T-helper 17 cell (primary cell): ENCODE measurements around the gene SMAP2. TPM values are rescaled to one million over a fixed set of nuclear protein-coding genes. Genes with fewer than 3 reads are reported as not detected.

ENCODE experiments used
- ATAC-seq: fragments of 150-1000 bp; cut with Tn5 transposase; 2 replicates; pipeline ENCODE4 v1.10.0; 2021; ENCODE audit warnings: mild to moderate bottlenecking, moderate library complexity
- DNase-seq, 3 donors: peaks; one replicate each; pipeline versions ENCODE4 v3.0.0 to v3.0.0-alpha.2; 2020 to 2021
- H3K9me3 ChIP-seq: one replicate; pipeline ENCODE4 v1.7.0; 2013; ENCODE audit warnings: low read length, mild to moderate bottlenecking; ENCODE audit not compliant: control insufficient read depth, poor library complexity, severe bottlenecking
- H3K27ac Mint-ChIP-seq: one replicate; pipeline ENCODE4 v1.8.0; 2022; ENCODE audit warnings: mild to moderate bottlenecking, moderate library complexity, mixed read lengths
- H3K27me3 Mint-ChIP-seq: one replicate; pipeline ENCODE4 v1.8.0; 2022; ENCODE audit warnings: mixed read lengths
- H3K36me3 Mint-ChIP-seq: one replicate; pipeline ENCODE4 v1.8.0; 2022; ENCODE audit warnings: low read depth, mixed read lengths
- H3K4me1 Mint-ChIP-seq: one replicate; pipeline ENCODE4 v1.8.0; 2022; ENCODE audit warnings: mild to moderate bottlenecking, mixed read lengths
- H3K4me3 Mint-ChIP-seq: one replicate; pipeline ENCODE4 v1.8.0; 2022; ENCODE audit warnings: mild to moderate bottlenecking, moderate library complexity, mixed read lengths
- total RNA-seq, 4 donors: library from RNA in 2 of 4; stranded (reverse) in 2 of 4; gene quantifications; one replicate each; pipeline ENCODE4 v1.2.3 and lab custom pipeline; 2022 to 2026

SMAP2 gene
- total RNA-seq, 2 donors from 2014 or later: 155 to 169 TPM

DNA sequence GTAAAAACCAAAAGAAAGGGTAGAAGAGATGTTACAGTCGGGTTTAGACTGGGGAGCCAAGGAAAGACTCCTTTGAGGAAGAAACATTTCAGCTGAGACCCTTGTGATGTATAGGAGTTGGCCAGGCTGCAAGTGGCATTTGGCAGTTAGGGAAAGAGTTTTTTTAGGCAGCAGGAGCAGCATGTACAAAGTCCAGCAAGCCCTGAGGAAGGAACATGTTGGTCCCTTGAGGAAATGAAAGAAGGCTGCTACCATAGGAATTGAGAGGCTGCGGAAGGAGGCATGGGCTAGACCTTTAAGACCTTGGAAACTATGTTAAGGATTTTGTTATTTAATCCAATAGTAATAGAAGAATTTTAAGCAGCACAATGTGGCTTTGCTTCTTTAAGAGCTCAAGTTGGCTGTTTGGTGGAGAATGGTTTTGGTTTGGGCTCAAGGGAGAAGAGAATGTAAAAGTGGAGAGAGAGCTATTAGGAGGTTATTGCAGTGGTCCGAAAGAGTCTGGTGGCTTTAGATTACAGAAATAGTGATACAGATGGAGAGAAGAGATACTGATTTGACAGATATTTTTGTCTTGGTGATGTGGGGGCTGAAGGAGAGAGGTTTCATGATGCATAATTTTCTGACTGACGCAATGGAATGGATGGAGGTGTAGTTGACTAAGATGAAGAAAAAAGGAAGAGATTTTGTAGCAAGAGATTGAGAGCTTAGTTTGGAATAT, 26.6 kb downstream of the SMAP2 start:
- H3K9me3 ChIP-seq: no peaks in the 10 kb centered on the region
- Mint-ChIP-seq H3K27me3 (no peaks in the 10 kb centered on the region), H3K4me1 (peaks cover 59% of the 10 kb centered on the region), H3K4me3 (peak overlapping the region; percentile 73), H3K36me3 (peaks cover 2% of the 10 kb centered on the region), H3K27ac (peak overlapping the region; percentile 79)
- no peak for DNase-seq
- ATAC-seq: peak; percentile 12

DNA sequence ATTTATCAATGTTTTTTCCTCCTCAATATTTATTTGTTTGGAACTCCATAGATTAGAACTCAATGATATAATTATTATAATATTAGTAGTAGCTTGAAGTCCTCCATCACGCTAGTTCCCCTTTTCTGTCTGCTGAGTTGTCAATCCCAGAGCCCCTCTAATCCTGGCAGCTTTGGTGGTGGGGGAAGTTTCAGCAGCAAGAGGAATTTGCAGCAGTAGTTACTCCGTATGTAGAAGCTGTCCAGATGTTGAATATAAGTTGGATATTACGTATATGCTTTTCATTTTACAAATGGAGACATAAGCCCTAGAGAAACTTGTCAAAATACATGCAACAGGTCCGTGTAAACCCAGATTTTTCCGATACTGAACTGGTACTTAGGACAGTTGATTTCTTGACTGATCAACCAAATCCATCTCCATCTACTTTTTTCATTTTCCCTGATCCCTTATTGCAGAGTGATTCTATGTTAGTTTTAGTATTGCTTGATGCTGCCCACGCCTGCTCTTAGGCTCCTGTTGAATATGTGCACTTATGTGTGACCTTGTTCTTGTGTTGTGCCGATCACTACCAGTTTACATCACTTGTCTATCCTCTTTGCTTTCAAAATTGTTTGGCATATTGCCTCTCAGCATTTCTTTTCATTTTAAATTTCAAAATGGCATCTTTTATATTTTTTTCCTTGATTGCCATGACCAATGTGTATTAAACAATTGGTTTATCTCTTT, 28.1 kb downstream of the SMAP2 start:
- peaks cover 2% of the 10 kb centered on the region for H3K36me3 Mint-ChIP-seq
- H3K9me3 ChIP-seq: no peaks in the 10 kb centered on the region
- H3K27me3 Mint-ChIP-seq: no peaks in the 10 kb centered on the region
- H3K4me1 Mint-ChIP-seq: peaks cover 55% of the 10 kb centered on the region
- H3K4me3 Mint-ChIP-seq: peak overlapping the region; percentile 68
- DNase-seq (no peak), ATAC-seq (no peak)
- H3K27ac Mint-ChIP-seq: peak overlapping the region; percentile 79

DNA sequence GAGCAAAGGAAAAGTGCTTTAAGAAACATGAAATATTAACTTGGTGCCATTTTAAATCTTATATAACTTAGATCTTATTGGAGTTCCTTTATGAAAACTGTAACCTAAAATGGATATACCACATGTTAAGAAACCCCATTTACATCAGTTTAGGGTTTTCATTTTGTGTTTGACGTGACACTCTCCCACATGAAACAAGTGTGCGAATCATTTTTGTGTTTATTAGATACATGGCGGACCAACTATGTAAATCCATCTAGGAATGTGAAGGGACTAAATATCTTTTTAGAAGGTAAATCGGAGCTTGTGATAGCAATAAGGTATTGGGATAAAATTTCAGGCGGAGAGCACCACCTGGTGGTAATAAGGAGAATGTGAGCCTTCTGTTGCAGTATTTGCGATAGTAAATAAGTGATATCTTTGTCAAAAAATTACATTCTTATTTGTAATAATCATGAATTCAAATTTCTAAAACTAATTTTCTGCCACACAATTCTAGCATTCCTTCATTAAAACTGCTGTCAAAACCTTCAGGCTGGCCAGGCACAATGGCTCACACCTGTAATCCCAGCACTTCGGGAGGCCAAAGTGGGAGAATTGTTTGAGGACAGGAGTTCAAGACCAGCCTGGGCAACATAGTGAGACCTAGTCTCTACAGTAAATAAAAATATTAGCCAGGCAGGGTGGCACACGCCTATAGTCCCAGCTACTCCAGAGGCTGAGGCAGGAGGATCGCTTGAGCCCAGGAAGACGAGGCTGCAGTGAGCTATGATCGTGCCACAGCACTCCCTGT, 31.3 kb downstream of the SMAP2 start:
- Mint-ChIP-seq H3K27ac (peak overlapping the region; percentile 79), H3K4me1 (peaks cover 43% of the 10 kb centered on the region), H3K4me3 (peak overlapping the region; percentile 52), H3K27me3 (no peaks in the 10 kb centered on the region), H3K36me3 (peaks cover 2% of the 10 kb centered on the region)
- DNase-seq (no peak), ATAC-seq (peak; percentile 73)
- no peaks in the 10 kb centered on the region for H3K9me3 ChIP-seq

DNA sequence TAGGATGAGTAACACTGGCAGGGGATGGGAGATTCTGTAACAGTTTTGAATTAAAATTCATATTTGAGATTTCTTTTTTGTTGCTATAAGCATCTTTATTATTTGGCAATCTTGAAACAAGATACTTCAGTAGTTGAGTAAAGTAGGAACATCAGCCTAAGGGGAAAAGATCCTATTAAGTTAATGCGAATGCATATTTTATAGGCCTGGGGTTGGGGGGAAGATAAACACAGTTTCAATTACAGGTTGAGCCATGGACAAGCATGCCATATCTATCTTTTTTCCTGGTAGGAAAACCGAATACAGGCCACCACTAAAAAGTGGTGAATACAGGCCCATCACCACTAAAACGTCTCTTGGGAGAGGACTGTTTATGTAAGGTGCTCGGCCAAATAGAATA, 32.3 kb downstream of the SMAP2 start:
- Mint-ChIP-seq H3K27me3 (no peaks in the 10 kb centered on the region), H3K27ac (peak overlapping the region; percentile 79), H3K4me3 (no peak overlapping the region), H3K36me3 (peaks cover 2% of the 10 kb centered on the region), H3K4me1 (peaks cover 35% of the 10 kb centered on the region)
- H3K9me3 ChIP-seq: no peaks in the 10 kb centered on the region
- ATAC-seq: no peak
- DNase-seq: no peak

DNA sequence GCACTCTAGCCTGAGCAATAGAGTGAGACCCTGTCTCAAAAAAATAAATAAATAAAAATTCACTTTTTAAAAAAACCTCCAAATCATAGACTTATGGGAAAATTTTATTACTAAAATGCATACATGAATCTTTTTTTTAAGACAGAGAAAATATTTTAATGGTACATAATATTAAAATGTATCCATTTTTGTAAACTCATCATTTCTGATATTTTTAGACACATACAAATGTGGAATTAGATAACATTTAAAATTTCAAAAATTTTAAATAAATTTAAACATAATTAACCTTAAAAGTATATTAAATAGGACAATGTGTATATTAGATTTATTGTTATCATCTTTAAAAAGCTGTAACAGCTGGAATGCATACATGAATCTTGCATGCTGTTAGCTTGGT, 33.9 kb downstream of the SMAP2 start:
- Mint-ChIP-seq H3K27ac (peak overlapping the region; percentile 66), H3K36me3 (peaks cover 5% of the 10 kb centered on the region), H3K4me3 (no peak overlapping the region), H3K4me1 (peaks cover 26% of the 10 kb centered on the region), H3K27me3 (no peaks in the 10 kb centered on the region)
- DNase-seq: no peak
- ATAC-seq: no peak
- H3K9me3 ChIP-seq: no peaks in the 10 kb centered on the region

DNA sequence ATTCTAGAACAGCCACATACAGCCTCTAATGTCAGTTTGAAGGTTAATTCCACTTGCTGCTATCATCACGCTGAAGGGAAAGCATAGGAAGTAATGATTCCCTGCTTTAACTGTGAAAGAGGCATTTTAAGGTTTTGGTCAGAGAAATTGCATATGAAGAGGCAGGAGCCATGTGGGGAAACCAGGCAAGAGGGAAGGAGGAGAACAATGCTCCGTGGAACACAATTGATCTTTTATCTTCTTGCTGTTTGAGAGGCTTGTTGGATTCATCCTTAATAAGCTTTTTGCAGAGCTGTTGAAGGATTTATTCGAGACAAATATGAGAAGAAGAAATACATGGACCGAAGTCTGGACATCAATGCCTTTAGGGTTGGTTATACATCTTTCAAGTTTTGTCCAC, 35.9 kb downstream of the SMAP2 start:
- H3K9me3 ChIP-seq: no peaks in the 10 kb centered on the region
- ATAC-seq (no peak), DNase-seq (no peak)
- Mint-ChIP-seq H3K36me3 (peaks cover 10% of the 10 kb centered on the region), H3K4me1 (peaks cover 22% of the 10 kb centered on the region), H3K27ac (no peak overlapping the region), H3K27me3 (no peaks in the 10 kb centered on the region), H3K4me3 (no peak overlapping the region)

DNA sequence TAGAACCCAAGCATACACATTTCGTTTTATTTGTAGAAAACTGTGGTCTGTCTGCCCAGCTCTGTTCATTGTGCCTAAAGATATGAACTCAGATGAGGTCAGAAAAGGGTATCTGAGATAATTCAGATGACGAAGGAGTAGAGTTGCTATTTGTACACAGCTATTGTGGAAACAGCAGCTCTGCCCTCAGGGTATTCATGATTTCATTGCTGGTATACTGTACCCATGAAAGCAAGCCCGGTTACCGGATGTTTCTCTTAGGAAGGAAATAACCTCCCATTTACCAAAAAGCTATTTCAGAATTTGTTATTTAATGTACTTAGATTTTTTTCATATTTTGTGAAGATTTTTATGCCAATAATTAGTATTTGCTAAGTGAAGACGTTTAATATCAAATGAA, 37.8 kb downstream of the SMAP2 start:
- Mint-ChIP-seq H3K36me3 (peaks cover 15% of the 10 kb centered on the region), H3K4me1 (peaks cover 18% of the 10 kb centered on the region), H3K27ac (no peak overlapping the region), H3K27me3 (no peaks in the 10 kb centered on the region), H3K4me3 (no peak overlapping the region)
- peak; percentile 34 for ATAC-seq
- H3K9me3 ChIP-seq: no peaks in the 10 kb centered on the region
- DNase-seq: no peak

DNA sequence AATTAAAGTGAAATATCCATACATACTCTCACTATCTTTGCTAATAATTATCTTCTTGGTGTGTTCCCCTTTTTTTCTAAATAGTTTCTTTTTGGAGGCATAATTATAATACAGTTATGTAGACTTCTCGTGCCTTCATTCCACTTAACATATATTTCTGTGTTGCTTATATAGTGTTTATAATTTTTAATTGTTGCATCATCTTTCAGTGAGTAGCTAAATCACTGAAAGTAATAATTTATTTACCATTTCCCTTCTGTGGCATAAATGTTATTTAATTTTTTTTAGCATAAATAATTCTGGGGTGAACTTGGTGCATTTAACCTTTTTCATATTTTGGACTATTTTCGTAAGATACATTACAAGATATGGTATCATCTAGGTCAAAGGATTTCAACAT, 38.3 kb downstream of the SMAP2 start:
- Mint-ChIP-seq H3K36me3 (peaks cover 15% of the 10 kb centered on the region), H3K27me3 (no peaks in the 10 kb centered on the region), H3K4me1 (peaks cover 18% of the 10 kb centered on the region), H3K27ac (peak overlapping the region; percentile 71), H3K4me3 (no peak overlapping the region)
- H3K9me3 ChIP-seq: no peaks in the 10 kb centered on the region
- ATAC-seq: no peak
- DNase-seq: no peak

DNA sequence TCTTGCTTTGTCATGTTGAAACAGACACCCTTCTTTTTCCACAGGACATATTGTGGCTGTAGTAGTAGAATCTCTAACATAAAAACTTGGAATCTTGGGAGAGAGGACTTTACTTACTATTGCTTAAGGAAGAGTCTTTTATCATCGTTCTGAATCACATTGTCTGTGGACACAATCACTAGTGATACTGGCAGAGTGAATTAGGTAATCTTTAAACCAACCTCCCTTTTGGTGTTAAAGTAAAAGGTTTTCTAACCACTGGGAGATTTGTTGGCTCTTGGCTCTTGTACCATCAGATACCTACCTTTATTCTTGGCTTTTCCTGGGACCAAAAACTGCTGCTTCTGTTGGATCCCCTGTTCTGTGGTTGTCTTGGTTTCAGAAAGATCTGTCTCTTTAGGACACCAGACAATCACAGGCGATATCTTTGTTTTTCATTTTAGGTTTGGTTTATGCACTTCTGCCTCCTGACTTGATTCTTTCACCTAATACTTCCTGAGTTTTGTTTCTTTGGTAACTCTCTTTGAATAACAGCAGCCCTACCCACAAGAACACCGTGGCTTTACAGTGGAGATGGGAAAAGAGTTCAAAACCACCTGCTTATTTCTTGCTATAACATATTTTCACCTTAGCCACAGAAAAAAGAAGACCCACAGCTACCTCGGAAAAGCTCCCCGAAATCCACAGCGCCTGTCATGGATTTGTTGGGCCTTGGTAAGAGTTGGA, 40.2 kb downstream of the SMAP2 start:
- H3K27ac Mint-ChIP-seq: peak overlapping the region; percentile 87

DNA sequence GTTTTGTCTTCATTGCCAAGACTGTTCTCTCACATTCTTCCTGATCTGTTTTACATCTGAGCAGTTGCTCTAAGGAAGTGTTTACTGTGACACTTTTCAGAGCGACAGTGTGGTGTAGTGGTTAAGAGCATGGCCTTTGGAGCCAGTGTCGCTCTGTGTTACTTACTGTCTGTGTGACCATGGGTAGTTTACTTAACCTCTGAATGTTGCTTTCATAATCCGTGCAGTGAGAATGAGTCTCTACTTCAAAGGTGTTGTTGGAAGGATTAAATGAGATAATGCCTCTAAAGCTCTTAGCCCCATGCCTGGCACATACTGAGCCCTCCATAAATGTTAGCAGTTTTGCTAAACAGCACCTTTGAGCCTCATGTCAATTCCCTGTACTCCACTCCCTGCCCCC, 40.8 kb downstream of the SMAP2 start:
- H3K9me3 ChIP-seq: no peaks in the 10 kb centered on the region
- ATAC-seq (peak; percentile 22), DNase-seq (no peak)
- peak overlapping the region; percentile 87 for H3K27ac Mint-ChIP-seq
- H3K4me1 Mint-ChIP-seq: peaks cover 22% of the 10 kb centered on the region
- H3K36me3 Mint-ChIP-seq: peaks cover 31% of the 10 kb centered on the region
- H3K4me3 Mint-ChIP-seq: no peak overlapping the region
- H3K27me3 Mint-ChIP-seq: no peaks in the 10 kb centered on the region

More for the DNA sequence above, 40.2 kb downstream of the SMAP2 start:
- DNase-seq (no peak), ATAC-seq (peak; percentile 28)
- H3K4me3 Mint-ChIP-seq: peak overlapping the region; percentile 56
- peaks cover 19% of the 10 kb centered on the region for H3K4me1 Mint-ChIP-seq
- peaks cover 28% of the 10 kb centered on the region for H3K36me3 Mint-ChIP-seq
- H3K27me3 Mint-ChIP-seq: no peaks in the 10 kb centered on the region
- H3K9me3 ChIP-seq: no peaks in the 10 kb centered on the region

DNA sequence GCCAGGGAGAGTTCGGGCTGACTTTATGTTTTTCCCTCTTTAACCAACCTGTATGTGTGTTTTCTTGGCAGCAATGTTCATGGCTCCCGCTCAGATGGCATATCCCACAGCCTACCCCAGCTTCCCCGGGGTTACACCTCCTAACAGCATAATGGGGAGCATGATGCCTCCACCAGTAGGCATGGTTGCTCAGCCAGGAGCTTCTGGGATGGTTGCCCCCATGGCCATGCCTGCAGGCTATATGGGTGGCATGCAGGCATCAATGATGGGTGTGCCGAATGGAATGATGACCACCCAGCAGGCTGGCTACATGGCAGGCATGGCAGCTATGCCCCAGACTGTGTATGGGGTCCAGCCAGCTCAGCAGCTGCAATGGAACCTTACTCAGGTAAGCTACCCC, 43.2 kb downstream of the SMAP2 start:
- H3K9me3 ChIP-seq: no peaks in the 10 kb centered on the region
- Mint-ChIP-seq H3K27ac (peak overlapping the region; percentile 83), H3K4me1 (peaks cover 24% of the 10 kb centered on the region), H3K4me3 (peak overlapping the region; percentile 41), H3K36me3 (peaks cover 33% of the 10 kb centered on the region), H3K27me3 (no peaks in the 10 kb centered on the region)
- DNase-seq (no peak), ATAC-seq (no peak)

DNA sequence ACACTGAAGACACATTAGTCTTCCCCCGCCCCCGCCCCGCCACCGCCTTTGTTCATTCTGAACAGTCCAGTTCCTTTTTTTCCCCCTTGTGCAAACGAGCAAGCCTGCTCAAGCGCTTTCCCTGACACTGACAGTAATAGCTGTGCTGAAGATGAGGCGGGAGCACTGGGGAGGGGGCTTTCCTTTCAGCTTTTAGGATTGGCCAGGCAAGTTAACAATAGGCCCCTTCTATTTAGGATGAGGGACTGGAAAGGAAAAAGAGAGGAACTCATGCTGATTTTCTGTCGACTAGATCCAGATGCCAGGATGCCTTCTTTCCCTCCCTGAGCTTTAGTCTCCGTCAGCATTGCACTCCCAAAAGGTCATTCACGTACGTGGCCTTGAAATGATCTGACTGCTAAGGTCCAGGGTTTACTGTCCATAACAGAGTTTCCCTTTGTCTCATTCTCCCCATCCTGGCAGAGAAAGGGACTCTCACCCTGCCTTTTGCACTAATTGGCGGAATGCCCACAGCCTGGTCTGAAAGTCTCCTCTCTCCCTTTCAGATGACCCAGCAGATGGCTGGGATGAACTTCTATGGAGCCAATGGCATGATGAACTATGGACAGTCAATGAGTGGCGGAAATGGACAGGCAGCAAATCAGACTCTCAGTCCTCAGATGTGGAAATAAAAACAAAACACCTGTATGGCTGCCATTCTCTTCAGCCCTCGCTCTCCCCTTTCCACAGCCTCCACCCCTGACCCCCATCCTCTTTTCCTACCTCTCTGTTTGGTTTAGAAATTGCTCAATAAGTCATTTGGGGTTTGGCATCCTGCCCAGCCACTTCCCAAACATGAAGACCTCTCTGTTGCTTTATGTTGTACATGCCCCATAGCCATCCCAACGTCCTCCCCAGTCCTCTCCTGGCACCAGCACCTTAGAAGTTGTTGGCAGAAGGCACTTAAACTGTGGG, 48.2 kb downstream of the SMAP2 start:
- ATAC-seq: no peak
- peaks cover 24% of the 10 kb centered on the region for H3K4me1 Mint-ChIP-seq
- DNase-seq: no peak
- no peaks in the 10 kb centered on the region for H3K9me3 ChIP-seq
- H3K27me3 Mint-ChIP-seq: no peaks in the 10 kb centered on the region
- H3K4me3 Mint-ChIP-seq: peak overlapping the region; percentile 52
- H3K36me3 Mint-ChIP-seq: peaks cover 29% of the 10 kb centered on the region
- peak overlapping the region; percentile 82 for H3K27ac Mint-ChIP-seq
